K562 (cell line): Measurements from ENCODE around the gene FITM1. TPM values are rescaled to one million over a fixed set of nuclear protein-coding genes. Genes with fewer than 3 reads are reported as not detected.

Source experiments
- CBFA2T2 ChIP-seq: fragments of 450-650 bp; conservative IDR thresholded peaks from 2 replicates; pipeline ENCODE4 v1.6.1; 2017; ENCODE audit warnings: mild to moderate bottlenecking
- CC2D1A ChIP-seq: fragments of 450-650 bp; IDR thresholded peaks from 2 replicates; pipeline ENCODE4 v1.6.1; 2017; ENCODE audit warnings: mild to moderate bottlenecking
- CREBBP ChIP-seq: IDR thresholded peaks from one replicate; pipeline ENCODE4 v1.6.1; 2012; ENCODE audit warnings: low read depth, mild to moderate bottlenecking, control low read depth, inconsistent platforms, low read length
- HCFC1 ChIP-seq: IDR thresholded peaks from 2 replicates; pipeline ENCODE4 v1.6.1; 2012; ENCODE audit warnings: low read depth, low read length, improper control_type of control experiment
- POLR2A ChIP-seq: fragments of 450-650 bp; conservative IDR thresholded peaks from 2 replicates; pipeline ENCODE4 v1.6.1; 2016
- POLR2H ChIP-seq: IDR thresholded peaks from 2 replicates; pipeline ENCODE4 v1.6.1; 2016; ENCODE audit warnings: missing genetic modification characterization, low read depth, mild to moderate bottlenecking, control low read depth, missing compliant biosample characterization, moderate library complexity
- RAD51 ChIP-seq: fragments of 450-650 bp; IDR thresholded peaks from 2 replicates; pipeline ENCODE4 v1.7.1; 2016; ENCODE audit warnings: low read depth, mild to moderate bottlenecking, borderline replicate concordance
- RNF2 ChIP-seq: sonication (generic); IDR thresholded peaks from 2 replicates; pipeline ENCODE4 v1.6.1; 2016
- SAFB2 ChIP-seq: fragments of 200-400 bp; formaldehyde crosslinking; IDR thresholded peaks from 2 replicates; pipeline ENCODE4 v1.6.1; 2018; ENCODE audit warnings: borderline replicate concordance, low read length, low read depth, moderate library complexity; ENCODE audit not compliant: severe bottlenecking
- SIN3A ChIP-seq, 2 experiments: fragments of 150-350 bp in 1 of 2; IDR thresholded peaks; 2 replicates each; pipeline ENCODE4 v1.6.1; 2011 to 2016; ENCODE audit warnings: borderline replicate concordance in 2 of 2, low read depth in 2 of 2, low read length in 2 of 2, mild to moderate bottlenecking in 2 of 2, moderate library complexity in 2 of 2; ENCODE audit not compliant: control insufficient read depth in 1 of 2
- SIX5 ChIP-seq, 2 experiments: IDR thresholded peaks; 2 replicates each; pipeline ENCODE4 v1.6.1; 2011; ENCODE audit warnings: low read length in 2 of 2, borderline replicate concordance in 1 of 2, low read depth in 1 of 2, mild to moderate bottlenecking in 1 of 2, moderate library complexity in 1 of 2; ENCODE audit not compliant: insufficient read depth in 1 of 2
- ZNF445 ChIP-seq: fragments of 250-450 bp; sonication (Bioruptor Pico); IDR thresholded peaks from 2 replicates; pipeline ENCODE4 v1.4.0; 2020; ENCODE audit warnings: low read depth, mild to moderate bottlenecking, moderate library complexity
- ZNF707 ChIP-seq: fragments of 250-450 bp; sonication (Bioruptor Pico); conservative IDR thresholded peaks from 2 replicates; pipeline ENCODE4 v1.8.0; 2022; ENCODE audit warnings: inconsistent platforms, mild to moderate bottlenecking, moderate library complexity
- polyA plus RNA-seq, 8 experiments: library from polyadenylated mRNA; depleted of rRNA in 4 of 8; stranded (reverse) in 5 of 8; unstranded in 3 of 8; fragments of >200 nt; fragmentation: Nextera tagmentation in 2 of 8; fragmentation: Illumina TruSeq in 1 of 8; extraction: Ambion mirVana in 2 of 8; extraction: Trizol in 1 of 8; gene quantifications; 2 replicates each; pipeline versions ENCODE4 v1.2.1 to v1.2.3, GENCODE V29; 2011 to 2014; ENCODE audit warnings: inconsistent platforms in 1 of 8, missing spikeins in 1 of 8
- total RNA-seq, 7 experiments: library from RNA; depleted of rRNA in 6 of 7; stranded (reverse); fragments of >200 nt in 6 of 7; fragmentation: Illumina TruSeq in 2 of 7; extraction: Trizol in 2 of 7; gene quantifications; 2 replicates each; pipeline versions ENCODE4 v1.2.1 to v1.2.3, GENCODE V29; 2011 to 2021; ENCODE audit warnings: low replicate concordance in 1 of 7
- TF ChIP-seq, protein P1 (sequence below): fragments of 150-350 bp; IDR thresholded peaks from 2 replicates; pipeline ENCODE4 v1.6.1; 2014; ENCODE audit warnings: low read depth, mild to moderate bottlenecking, low read length, borderline replicate concordance
- TF ChIP-seq, protein P2 (sequence below), 2 experiments: fragments of 150-350 bp in 1 of 2; IDR thresholded peaks; 2 replicates each; pipeline ENCODE4 v1.6.1; 2012 to 2016; ENCODE audit warnings: low read depth in 2 of 2, low read length in 2 of 2, mild to moderate bottlenecking in 1 of 2, moderate library complexity in 1 of 2
- TF ChIP-seq, protein P3 (sequence below): fragments of 450-650 bp; formaldehyde crosslinking; IDR thresholded peaks from 2 replicates; pipeline ENCODE4 v1.4.0; 2022; ENCODE audit warnings: missing genetic modification characterization
- TF ChIP-seq, protein P4 (sequence below): fragments of 250-450 bp; sonication (Bioruptor Pico); IDR thresholded peaks from 2 replicates; pipeline ENCODE4 v1.5.1; 2021; ENCODE audit warnings: mild to moderate bottlenecking

Gene FITM1
- total and polyA plus RNA-seq, 9 of the 15 experiments (the other 6 are each of a cell fraction or from before 2014, with no cell fraction given): 0.09 to 0.20 TPM; not detected in 7

DNA sequence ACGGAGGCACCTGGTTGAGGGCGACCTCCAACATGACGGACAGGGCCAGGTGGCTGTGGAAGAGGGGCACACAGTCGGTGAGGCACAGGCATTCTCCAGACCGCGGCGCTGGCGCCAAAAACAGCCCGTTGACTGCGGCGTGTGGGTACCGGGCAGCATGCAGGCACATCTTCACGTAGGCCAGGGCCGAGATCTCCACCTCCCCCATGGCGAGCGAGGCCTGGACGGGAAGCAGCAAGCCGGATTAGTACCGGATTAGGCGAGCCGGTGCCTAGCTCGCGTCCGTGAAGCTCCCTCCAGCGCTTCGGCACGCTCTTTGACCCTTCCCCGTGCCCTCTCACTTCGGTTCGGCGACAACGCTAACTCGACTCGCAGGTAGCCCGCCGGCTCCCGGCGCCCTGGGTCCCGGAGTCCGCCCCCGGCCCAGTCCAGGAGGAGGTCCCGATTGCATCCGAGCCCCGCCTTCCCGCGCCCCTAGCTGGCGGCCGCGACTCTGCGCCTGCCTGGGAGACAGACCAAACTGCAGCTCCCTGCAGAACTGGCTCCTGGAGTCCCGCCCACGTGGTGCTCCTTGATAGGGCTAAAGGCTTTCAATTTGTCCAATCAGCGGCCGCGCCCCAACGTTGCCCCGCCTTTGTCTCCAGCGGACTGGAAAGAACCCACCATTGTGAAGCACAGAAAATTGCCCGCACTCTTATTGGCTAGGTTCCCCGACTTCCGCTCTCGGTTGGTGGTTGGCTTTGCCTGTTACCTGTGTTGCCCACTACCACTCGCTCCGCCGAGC, 10.8 kb downstream of the FITM1 start, which contains the start of gene EMC9 (continued):
- 0 out of 2 replicates have a peak, but pooled peaks have one; percentile 7 for TF ChIP-seq RNF2
- TF ChIP-seq SIN3A (IDR thresholded peaks at IDR 0.05; ENCODE audit: borderline replicate concordance in 2 of 2, control insufficient read depth in 1 of 2, low read depth in 2 of 2, low read length in 2 of 2): peak in 1 of 2 experiments; percentile 21; a peak in 1 of 4 replicates
- no peak for TF ChIP-seq ZNF445 (CRISPR knock-in tag)
- peak; percentile 47; the same call in 1 of the 2 replicates for TF ChIP-seq RAD51
- no peak for TF ChIP-seq CBFA2T2
- TF ChIP-seq, protein P1, sequence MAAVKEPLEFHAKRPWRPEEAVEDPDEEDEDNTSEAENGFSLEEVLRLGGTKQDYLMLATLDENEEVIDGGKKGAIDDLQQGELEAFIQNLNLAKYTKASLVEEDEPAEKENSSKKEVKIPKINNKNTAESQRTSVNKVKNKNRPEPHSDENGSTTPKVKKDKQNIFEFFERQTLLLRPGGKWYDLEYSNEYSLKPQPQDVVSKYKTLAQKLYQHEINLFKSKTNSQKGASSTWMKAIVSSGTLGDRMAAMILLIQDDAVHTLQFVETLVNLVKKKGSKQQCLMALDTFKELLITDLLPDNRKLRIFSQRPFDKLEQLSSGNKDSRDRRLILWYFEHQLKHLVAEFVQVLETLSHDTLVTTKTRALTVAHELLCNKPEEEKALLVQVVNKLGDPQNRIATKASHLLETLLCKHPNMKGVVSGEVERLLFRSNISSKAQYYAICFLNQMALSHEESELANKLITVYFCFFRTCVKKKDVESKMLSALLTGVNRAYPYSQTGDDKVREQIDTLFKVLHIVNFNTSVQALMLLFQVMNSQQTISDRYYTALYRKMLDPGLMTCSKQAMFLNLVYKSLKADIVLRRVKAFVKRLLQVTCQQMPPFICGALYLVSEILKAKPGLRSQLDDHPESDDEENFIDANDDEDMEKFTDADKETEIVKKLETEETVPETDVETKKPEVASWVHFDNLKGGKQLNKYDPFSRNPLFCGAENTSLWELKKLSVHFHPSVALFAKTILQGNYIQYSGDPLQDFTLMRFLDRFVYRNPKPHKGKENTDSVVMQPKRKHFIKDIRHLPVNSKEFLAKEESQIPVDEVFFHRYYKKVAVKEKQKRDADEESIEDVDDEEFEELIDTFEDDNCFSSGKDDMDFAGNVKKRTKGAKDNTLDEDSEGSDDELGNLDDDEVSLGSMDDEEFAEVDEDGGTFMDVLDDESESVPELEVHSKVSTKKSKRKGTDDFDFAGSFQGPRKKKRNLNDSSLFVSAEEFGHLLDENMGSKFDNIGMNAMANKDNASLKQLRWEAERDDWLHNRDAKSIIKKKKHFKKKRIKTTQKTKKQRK: peak; percentile 54; the same call in 1 of the 2 replicates
- no peak for TF ChIP-seq HCFC1
- peak; percentile 58 for TF ChIP-seq POLR2H (tag)
- TF ChIP-seq, protein P2, sequence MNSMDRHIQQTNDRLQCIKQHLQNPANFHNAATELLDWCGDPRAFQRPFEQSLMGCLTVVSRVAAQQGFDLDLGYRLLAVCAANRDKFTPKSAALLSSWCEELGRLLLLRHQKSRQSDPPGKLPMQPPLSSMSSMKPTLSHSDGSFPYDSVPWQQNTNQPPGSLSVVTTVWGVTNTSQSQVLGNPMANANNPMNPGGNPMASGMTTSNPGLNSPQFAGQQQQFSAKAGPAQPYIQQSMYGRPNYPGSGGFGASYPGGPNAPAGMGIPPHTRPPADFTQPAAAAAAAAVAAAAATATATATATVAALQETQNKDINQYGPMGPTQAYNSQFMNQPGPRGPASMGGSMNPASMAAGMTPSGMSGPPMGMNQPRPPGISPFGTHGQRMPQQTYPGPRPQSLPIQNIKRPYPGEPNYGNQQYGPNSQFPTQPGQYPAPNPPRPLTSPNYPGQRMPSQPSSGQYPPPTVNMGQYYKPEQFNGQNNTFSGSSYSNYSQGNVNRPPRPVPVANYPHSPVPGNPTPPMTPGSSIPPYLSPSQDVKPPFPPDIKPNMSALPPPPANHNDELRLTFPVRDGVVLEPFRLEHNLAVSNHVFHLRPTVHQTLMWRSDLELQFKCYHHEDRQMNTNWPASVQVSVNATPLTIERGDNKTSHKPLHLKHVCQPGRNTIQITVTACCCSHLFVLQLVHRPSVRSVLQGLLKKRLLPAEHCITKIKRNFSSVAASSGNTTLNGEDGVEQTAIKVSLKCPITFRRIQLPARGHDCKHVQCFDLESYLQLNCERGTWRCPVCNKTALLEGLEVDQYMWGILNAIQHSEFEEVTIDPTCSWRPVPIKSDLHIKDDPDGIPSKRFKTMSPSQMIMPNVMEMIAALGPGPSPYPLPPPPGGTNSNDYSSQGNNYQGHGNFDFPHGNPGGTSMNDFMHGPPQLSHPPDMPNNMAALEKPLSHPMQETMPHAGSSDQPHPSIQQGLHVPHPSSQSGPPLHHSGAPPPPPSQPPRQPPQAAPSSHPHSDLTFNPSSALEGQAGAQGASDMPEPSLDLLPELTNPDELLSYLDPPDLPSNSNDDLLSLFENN (IDR thresholded peaks at IDR 0.05; ENCODE audit: low read depth in 2 of 2, low read length in 2 of 2): no peak
- TF ChIP-seq CC2D1A: peak; percentile 100
- TF ChIP-seq, protein P3, sequence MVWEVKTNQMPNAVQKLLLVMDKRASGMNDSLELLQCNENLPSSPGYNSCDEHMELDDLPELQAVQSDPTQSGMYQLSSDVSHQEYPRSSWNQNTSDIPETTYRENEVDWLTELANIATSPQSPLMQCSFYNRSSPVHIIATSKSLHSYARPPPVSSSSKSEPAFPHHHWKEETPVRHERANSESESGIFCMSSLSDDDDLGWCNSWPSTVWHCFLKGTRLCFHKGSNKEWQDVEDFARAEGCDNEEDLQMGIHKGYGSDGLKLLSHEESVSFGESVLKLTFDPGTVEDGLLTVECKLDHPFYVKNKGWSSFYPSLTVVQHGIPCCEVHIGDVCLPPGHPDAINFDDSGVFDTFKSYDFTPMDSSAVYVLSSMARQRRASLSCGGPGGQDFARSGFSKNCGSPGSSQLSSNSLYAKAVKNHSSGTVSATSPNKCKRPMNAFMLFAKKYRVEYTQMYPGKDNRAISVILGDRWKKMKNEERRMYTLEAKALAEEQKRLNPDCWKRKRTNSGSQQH (CRISPR knock-in tag): no peak
- TF ChIP-seq SAFB2: no peak
- TF ChIP-seq SIX5 (IDR thresholded peaks at IDR 0.05; ENCODE audit: borderline replicate concordance in 1 of 2, insufficient read depth in 1 of 2, low read depth in 1 of 2, low read length in 2 of 2): no peak
- TF ChIP-seq, protein P4, sequence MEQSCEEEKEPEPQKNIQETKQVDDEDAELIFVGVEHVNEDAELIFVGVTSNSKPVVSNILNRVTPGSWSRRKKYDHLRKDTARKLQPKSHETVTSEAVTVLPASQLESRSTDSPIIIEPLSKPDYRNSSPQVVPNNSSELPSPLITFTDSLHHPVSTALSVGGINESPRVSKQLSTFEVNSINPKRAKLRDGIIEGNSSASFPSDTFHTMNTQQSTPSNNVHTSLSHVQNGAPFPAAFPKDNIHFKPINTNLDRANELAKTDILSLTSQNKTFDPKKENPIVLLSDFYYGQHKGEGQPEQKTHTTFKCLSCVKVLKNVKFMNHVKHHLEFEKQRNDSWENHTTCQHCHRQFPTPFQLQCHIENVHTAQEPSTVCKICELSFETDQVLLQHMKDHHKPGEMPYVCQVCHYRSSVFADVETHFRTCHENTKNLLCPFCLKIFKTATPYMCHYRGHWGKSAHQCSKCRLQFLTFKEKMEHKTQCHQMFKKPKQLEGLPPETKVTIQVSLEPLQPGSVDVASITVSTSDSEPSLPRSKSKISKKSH (CRISPR knock-in tag): no peak
- TF ChIP-seq POLR2A: peak; percentile 74
- TF ChIP-seq ZNF707 (CRISPR knock-in tag): no peak
- no peak for TF ChIP-seq CREBBP
